Measurements from ENCODE around the gene STX7.

STX7 gene

DNA sequence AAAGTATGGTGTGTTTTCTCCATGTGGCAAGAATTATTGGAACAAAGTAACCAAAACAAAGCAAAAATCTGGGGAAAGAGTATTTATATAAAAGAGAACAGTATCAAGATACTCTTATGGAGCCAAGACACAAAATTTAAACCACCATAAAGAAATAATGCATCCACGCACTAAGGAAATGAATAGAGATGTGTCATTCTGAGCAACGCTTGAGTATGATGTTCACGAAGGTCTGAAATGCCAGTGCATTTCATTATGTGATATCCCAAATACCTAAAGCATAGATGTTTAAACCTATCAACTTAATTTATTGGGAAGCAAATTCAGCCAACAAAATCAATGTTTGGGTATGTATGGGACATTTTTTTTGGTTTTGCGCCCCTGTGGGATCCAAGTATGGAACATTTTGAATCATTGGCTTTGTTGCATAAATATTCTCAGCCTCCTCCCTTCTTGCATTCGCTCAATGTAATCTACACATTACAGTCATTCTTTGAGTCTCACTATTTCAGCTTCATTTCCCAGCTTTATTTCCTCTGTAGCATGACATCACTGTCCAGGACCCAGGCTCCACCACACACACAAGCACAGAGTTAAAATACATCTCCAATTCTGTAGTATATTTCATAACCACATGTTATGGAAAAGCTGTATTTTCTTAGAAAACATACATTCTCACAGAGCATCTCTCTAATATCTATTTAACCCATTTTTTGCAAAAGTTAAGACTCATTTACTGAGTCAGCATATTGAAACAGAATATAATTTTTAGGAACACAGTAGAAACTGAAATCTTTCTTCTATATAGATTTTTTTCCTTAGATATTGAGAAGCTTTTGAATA lies 100.0 kb downstream of the STX7 start:
- DNase-seq: no peak

- no peak for DNase-seq
Observed at GRCh38 chr6:132411296-132411695, 101.6 kb downstream of the STX7 start.

GRCh38 chr6:132410830-132411229 lies 102.1 kb downstream of the STX7 start:
- DNase-seq: no peak

- no peak for DNase-seq
Observed at GRCh38 chr6:132405143-132405915, 107.6 kb downstream of the STX7 start.

- no peak for DNase-seq
Observed at GRCh38 chr6:132404736-132405135, 108.2 kb downstream of the STX7 start.

DNA sequence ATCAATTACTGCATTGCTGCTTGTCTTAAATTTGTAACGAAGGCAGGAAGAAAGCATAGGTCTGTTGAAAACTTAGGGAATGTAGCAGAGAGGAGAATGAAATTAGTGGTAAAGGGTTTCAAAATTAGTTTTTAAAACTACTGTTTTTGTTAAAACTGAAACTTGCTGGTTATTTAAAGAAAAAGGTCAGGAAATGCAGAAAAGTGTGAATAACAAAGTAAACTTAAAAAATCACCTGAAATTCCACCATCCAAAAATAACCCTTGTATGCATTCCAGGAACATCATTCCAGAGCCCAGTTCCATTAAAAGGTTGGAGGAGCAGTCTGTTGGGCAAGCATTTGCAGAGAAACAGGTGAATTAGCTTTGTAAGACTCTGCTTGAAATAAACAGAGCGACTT lies 108.6 kb downstream of the STX7 start:
- no peak for DNase-seq

DNA sequence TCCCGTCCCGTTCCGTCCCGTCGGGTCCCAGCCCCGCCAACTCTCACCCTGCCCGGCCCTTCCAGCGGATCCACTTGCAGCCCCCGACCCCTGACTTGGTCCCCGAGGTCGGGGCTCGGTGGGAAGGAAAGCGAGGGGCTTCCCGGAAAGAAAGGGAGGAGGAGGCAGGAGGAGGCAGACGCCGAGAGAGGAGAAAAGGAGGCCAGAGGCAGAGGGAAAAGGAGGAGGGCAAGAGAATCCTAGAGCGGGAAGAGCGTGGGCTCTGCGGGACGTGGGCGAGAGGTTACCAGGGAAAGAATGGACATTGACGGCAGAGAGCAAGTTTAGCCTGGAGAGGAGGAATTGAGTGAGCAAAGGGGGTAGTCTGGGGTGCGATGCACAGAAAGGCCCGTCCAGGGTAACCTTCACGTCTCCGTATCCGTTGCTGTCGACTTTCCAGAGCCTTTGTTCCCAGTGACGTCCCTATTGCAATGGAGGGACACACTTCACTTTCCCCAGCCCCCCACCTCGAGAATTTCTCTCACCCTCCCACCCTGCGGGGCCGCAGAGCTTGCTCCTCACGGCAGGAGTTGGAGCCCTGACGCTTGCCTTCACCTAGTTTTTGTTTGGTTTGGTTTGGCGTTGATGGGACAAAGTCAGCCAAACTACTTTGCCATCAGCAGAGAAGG lies 111.2 kb downstream of the STX7 start:
- DNase-seq: no peak

DNA sequence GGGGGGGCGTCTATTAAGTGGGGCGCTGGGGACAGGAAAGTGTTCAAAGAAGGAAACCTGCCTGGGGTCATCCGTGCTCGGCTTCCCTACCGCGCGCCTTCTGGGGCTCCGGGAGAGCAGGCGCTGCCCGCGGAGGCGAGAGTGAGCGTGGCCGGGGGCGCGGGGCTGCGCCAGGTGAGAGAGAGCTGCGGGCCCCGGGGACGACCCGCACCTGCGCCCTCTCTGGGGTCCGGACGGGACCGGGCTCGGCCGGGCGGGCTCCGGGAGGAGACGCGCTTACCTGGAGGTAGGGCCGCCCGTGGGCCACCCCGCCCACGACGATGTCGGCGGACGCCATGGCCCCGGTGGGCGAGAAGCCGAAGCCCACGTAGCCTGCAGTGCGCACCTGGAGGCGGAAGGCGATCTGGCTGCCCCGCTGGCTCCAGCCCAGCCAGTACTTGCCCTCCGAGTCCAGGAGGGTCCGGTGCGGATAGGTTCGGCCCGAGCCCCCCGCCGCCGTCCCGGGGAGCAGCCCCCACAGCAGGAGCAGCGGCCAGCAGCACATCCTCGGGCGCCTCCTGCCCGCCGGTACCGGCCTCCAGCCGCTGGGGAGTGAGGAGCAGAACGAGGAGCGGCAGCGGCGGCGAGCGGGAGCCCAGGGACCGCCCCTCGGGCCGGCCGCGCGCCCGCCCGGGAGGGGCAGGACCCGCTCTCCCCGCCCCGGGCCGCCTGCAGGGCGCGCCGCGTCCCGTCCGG lies 111.9 kb downstream of the STX7 start, which contains the start of gene MOXD1:
MOXD1 (minus strand) TSS at position 593 of the 735 bp plus-strand sequence; CDS start at position 544, 49 bp downstream.
- no peak for DNase-seq

DNA sequence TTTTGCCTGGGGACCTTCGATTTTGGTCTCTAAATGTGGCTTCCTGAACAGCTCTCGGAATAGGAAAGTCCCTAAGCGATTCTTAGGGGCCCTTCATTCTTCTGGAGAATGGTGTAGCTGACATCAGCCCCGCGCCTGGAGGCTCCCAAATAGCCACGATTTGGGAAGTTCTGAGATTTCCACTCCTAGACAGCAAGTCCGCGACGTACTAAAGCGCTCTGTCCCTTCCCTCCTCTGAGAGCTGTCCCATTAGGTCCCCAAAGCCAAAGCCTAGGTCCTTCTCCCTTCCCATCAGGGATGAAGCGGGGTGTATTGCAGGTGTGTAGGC lies 112.4 kb downstream of the STX7 start:
- no peak for DNase-seq

DNA sequence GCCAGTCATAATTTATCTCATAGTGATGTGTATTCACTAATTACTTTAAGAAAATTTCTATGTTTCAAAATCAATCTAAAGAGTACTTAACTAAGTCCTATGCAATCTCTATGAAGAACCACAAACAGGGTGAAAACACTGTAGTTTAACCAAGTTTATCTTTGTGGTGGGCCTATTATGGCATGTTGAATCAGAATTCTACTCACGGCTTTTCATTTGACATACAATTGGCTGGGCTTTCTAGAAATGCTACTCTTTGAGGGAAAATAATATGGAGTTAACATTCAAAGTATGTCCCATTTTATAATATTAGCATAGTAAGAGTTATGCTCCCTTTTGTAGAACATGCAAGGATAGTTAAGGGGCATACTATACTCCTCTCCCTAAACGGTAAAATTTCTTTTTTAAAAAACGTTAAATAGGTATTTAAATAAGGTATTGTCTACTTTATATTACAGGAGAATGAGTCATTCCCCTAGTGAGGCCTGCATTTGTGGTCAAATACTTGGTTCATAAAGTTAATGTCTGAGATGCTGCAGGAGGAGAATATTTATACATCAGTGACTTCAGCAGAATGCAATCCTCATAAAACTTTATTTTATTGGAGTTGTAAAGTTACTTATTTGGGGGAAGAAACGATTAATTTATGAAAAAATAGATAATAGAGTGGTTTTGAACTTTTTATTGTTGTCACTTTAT lies 113.4 kb downstream of the STX7 start:
- no peak for DNase-seq
